Naive B cell (primary cell): ENCODE results near the gene CRNKL1. TPM values are rescaled to one million over a fixed set of nuclear protein-coding genes. Genes with fewer than 3 reads are reported as not detected.

Experiments
- ATAC-seq, 2 donors: fragments of 150-1000 bp; cut with Tn5 transposase; 2 replicates each; pipeline ENCODE4 v1.10.0; 2021; ENCODE audit warnings: low read depth in 2 of 2, mild to moderate bottlenecking in 2 of 2, moderate library complexity in 2 of 2
- DNase-seq: peaks from one replicate; pipeline ENCODE4 v3.0.0; 2022
- H3K27ac Mint-ChIP-seq, 6 donors: one replicate each; pipeline ENCODE4 v1.8.0; 2020 to 2022; ENCODE audit warnings: mild to moderate bottlenecking in 6 of 6, mixed read lengths in 6 of 6, moderate library complexity in 5 of 6, inconsistent platforms in 2 of 6
- H3K27me3 Mint-ChIP-seq, 3 donors: one replicate each; pipeline ENCODE4 v1.8.0; 2021 to 2022; ENCODE audit warnings: mixed read lengths in 3 of 3, mild to moderate bottlenecking in 1 of 3
- H3K36me3 Mint-ChIP-seq, 2 donors: one replicate each; pipeline ENCODE4 v1.8.0; 2020 to 2022; ENCODE audit warnings: mixed read lengths in 2 of 2, inconsistent platforms in 1 of 2, mild to moderate bottlenecking in 1 of 2
- H3K4me1 Mint-ChIP-seq, 3 donors: one replicate each; pipeline ENCODE4 v1.8.0; 2020 to 2022; ENCODE audit warnings: mixed read lengths in 3 of 3, inconsistent platforms in 1 of 3, mild to moderate bottlenecking in 1 of 3, moderate library complexity in 1 of 3
- H3K4me3 Mint-ChIP-seq, 8 donors: one replicate each; pipeline ENCODE4 v1.8.0; 2020 to 2022; ENCODE audit warnings: mild to moderate bottlenecking in 8 of 8, mixed read lengths in 8 of 8, moderate library complexity in 8 of 8, inconsistent platforms in 2 of 8
- H3K9me3 Mint-ChIP-seq, 7 donors: one replicate each; pipeline ENCODE4 v1.8.0; 2020 to 2022; ENCODE audit warnings: mixed read lengths in 7 of 7, mild to moderate bottlenecking in 5 of 7, inconsistent platforms in 2 of 7, moderate library complexity in 1 of 7
- polyA plus RNA-seq, 6 donors: library from polyadenylated mRNA; unstranded; fragments of 300-500 nt; fragmentation: Illumina TruSeq; gene quantifications; one replicate each; pipeline ENCODE4 v1.2.3, GENCODE V29; 2021; ENCODE audit warnings: low read depth in 6 of 6

The CRNKL1 gene
- polyA plus RNA-seq, 6 donors from 2014 or later, result 6.6 to 12.6 (median 9.1) TPM

GRCh38 chr20:19996222-19996621 is 56.0 kb downstream of the CRNKL1 start:
- peaks cover 0 to 5% (median 4%) of the 10 kb centered on the region in 3 donors for H3K27me3 Mint-ChIP-seq
- H3K4me3 Mint-ChIP-seq, result no peak overlapping the region
- no peaks in the 10 kb centered on the region for H3K9me3 Mint-ChIP-seq
- H3K4me1 Mint-ChIP-seq, result peaks cover 0 to 2% (median 0%) of the 10 kb centered on the region in 3 donors
- no peak for ATAC-seq
- no peak for DNase-seq
- no peaks in the 10 kb centered on the region for H3K36me3 Mint-ChIP-seq
- H3K27ac Mint-ChIP-seq, result no peak overlapping the region

GRCh38 chr20:19995220-19995863 is 56.9 kb downstream of the CRNKL1 start:
- Mint-ChIP-seq H3K27ac (no peak overlapping the region), H3K9me3 (no peaks in the 10 kb centered on the region), H3K4me1 (peaks cover 0 to 2% (median 0%) of the 10 kb centered on the region in 3 donors), H3K36me3 (no peaks in the 10 kb centered on the region), H3K4me3 (no peak overlapping the region), H3K27me3 (peaks cover 0 to 4% (median 0%) of the 10 kb centered on the region in 3 donors)
- ATAC-seq (peak; percentile 58 to 74), DNase-seq (peak; percentile 35)

- no peak for ATAC-seq
- H3K27me3 Mint-ChIP-seq, result peaks cover 0 to 4% (median under 1%) of the 10 kb centered on the region in 3 donors
- DNase-seq, result no peak
- no peaks in the 10 kb centered on the region for H3K9me3 Mint-ChIP-seq
- peaks cover 0 to 2% (median 0%) of the 10 kb centered on the region in 3 donors for H3K4me1 Mint-ChIP-seq
- peak overlapping the region in 2 of 6 donors; percentile 70 to 79 for H3K27ac Mint-ChIP-seq
- H3K4me3 Mint-ChIP-seq, result no peak overlapping the region
- no peaks in the 10 kb centered on the region for H3K36me3 Mint-ChIP-seq
Measured at GRCh38 chr20:19993958-19994669, 58.2 kb downstream of the CRNKL1 start.

- Mint-ChIP-seq H3K4me3 (no peak overlapping the region), H3K36me3 (no peaks in the 10 kb centered on the region), H3K27me3 (peaks cover 0 to 8% (median 4%) of the 10 kb centered on the region in 3 donors), H3K4me1 (no peaks in the 10 kb centered on the region), H3K27ac (peak overlapping the region in 1 of 6 donors; percentile 49), H3K9me3 (no peaks in the 10 kb centered on the region)
- ATAC-seq (no peak), DNase-seq (no peak)
Measured at GRCh38 chr20:19992996-19993908, 59.0 kb downstream of the CRNKL1 start.

- Mint-ChIP-seq H3K36me3 (no peaks in the 10 kb centered on the region), H3K27ac (no peak overlapping the region), H3K27me3 (peaks cover 0 to 8% (median 4%) of the 10 kb centered on the region in 3 donors), H3K4me1 (no peaks in the 10 kb centered on the region), H3K9me3 (no peaks in the 10 kb centered on the region), H3K4me3 (no peak overlapping the region)
- no peak for DNase-seq
- no peak for ATAC-seq
Measured at GRCh38 chr20:19991854-19992253, 60.4 kb downstream of the CRNKL1 start.

- no peaks in the 10 kb centered on the region for H3K4me1 Mint-ChIP-seq
- no peak overlapping the region for H3K4me3 Mint-ChIP-seq
- H3K9me3 Mint-ChIP-seq, result no peaks in the 10 kb centered on the region
- DNase-seq, result no peak
- ATAC-seq, result no peak
- no peaks in the 10 kb centered on the region for H3K36me3 Mint-ChIP-seq
- peaks cover 0 to 8% (median 4%) of the 10 kb centered on the region in 3 donors for H3K27me3 Mint-ChIP-seq
- H3K27ac Mint-ChIP-seq, result peak overlapping the region in 1 of 6 donors; percentile 33
Measured at GRCh38 chr20:19991308-19991707, 61.0 kb downstream of the CRNKL1 start.

- no peaks in the 10 kb centered on the region for H3K36me3 Mint-ChIP-seq
- ATAC-seq (no peak), DNase-seq (no peak)
- H3K4me1 Mint-ChIP-seq, result no peaks in the 10 kb centered on the region
- H3K4me3 Mint-ChIP-seq, result no peak overlapping the region
- peaks cover 0 to 8% (median 4%) of the 10 kb centered on the region in 3 donors for H3K27me3 Mint-ChIP-seq
- no peaks in the 10 kb centered on the region for H3K9me3 Mint-ChIP-seq
- no peak overlapping the region for H3K27ac Mint-ChIP-seq
Measured at GRCh38 chr20:19990850-19991249, 61.4 kb downstream of the CRNKL1 start.

GRCh38 chr20:19987046-19987445 is 65.2 kb downstream of the CRNKL1 start:
- Mint-ChIP-seq H3K27ac (peak overlapping the region in 1 of 6 donors; percentile 7), H3K4me3 (no peak overlapping the region), H3K4me1 (no peaks in the 10 kb centered on the region), H3K9me3 (peaks cover 0 to 3% (median 0%) of the 10 kb centered on the region in 7 donors), H3K36me3 (no peaks in the 10 kb centered on the region), H3K27me3 (peaks cover 0 to 8% (median 0%) of the 10 kb centered on the region in 3 donors)
- ATAC-seq, result no peak
- DNase-seq, result no peak

GRCh38 chr20:19986419-19986818 is 65.8 kb downstream of the CRNKL1 start:
- peak overlapping the region in 1 of 6 donors; percentile 44 for H3K27ac Mint-ChIP-seq
- H3K36me3 Mint-ChIP-seq, result no peaks in the 10 kb centered on the region
- ATAC-seq, result no peak
- H3K9me3 Mint-ChIP-seq, result peaks cover 0 to 3% (median 0%) of the 10 kb centered on the region in 7 donors
- no peak for DNase-seq
- no peaks in the 10 kb centered on the region for H3K4me1 Mint-ChIP-seq
- peaks cover 0 to 13% (median 0%) of the 10 kb centered on the region in 3 donors for H3K27me3 Mint-ChIP-seq
- H3K4me3 Mint-ChIP-seq, result no peak overlapping the region

Other genes with a start within 250 kb of the CRNKL1 start
- 100 to 1,000 TPM in 1 of 6 donors, 10 to 100 TPM in 5; 60.7 to 109 (median 69.2) TPM for gene NAA20, start 35.1 kb downstream of the CRNKL1 start, polyA plus RNA-seq
- not detected for gene CFAP61, start 66 bp upstream of the CRNKL1 start, polyA plus RNA-seq